Measurements from ENCODE around the gene HACD2.

Gene HACD2

GRCh38 chr3:123546133-123546755 is 38.6 kb downstream of the HACD2 start:
- no peaks in the 10 kb centered on the region for H3K9me3 ChIP-seq (ENCODE audit: control insufficient read depth, low read length)
- WGBS, result 71% methylated on average over 3 of the region's 4 CpGs
- no peak overlapping the region for H3K4me3 ChIP-seq (ENCODE audit: insufficient read depth in 1 of 2, low read depth in 1 of 2, low read length in 2 of 2)
- H2AK5ac ChIP-seq (ENCODE audit: low read length, severe bottlenecking), result no peak overlapping the region
- no peak overlapping the region for H2AFZ ChIP-seq (ENCODE audit: low read depth, low read length)
- H2BK120ac ChIP-seq (ENCODE audit: low read depth, low read length), result no peak overlapping the region
- H3K4me2 ChIP-seq (ENCODE audit: low read length, poor library complexity, severe bottlenecking), result no peak overlapping the region
- H4K91ac ChIP-seq (ENCODE audit: low read length), result no peak overlapping the region
- no peak overlapping the region for H4K8ac ChIP-seq (ENCODE audit: low read length)
- H2BK12ac ChIP-seq (ENCODE audit: low read length in 2 of 2), result peak overlapping the region in 1 of 2 experiments; percentile 89
- no peak overlapping the region for H2BK15ac ChIP-seq (ENCODE audit: low read depth, poor library complexity, severe bottlenecking)
- no peaks in the 10 kb centered on the region for H3K27me3 ChIP-seq (ENCODE audit: control insufficient read depth in 1 of 2, insufficient read depth in 1 of 2, low read length in 2 of 2)
- no peak overlapping the region for H2BK5ac ChIP-seq (ENCODE audit: low read depth, low read length, poor library complexity, severe bottlenecking)
- H3K23ac ChIP-seq (ENCODE audit: low read length in 2 of 2), result no peak overlapping the region
- no peak overlapping the region for H3K4ac ChIP-seq (ENCODE audit: low read depth in 1 of 2, low read length in 2 of 2)
- DNase-seq, result peak; percentile 88
- no peak overlapping the region for H3K9ac ChIP-seq (ENCODE audit: low read length)
- no peak overlapping the region for H3K27ac ChIP-seq (ENCODE audit: low read length, poor library complexity, severe bottlenecking)
- H3K4me1 ChIP-seq (ENCODE audit: control insufficient read depth, insufficient read depth, low read depth, low read length), result no peaks in the 10 kb centered on the region
- H3K14ac ChIP-seq (ENCODE audit: low read length in 2 of 2), result no peak overlapping the region
- H3K18ac ChIP-seq (ENCODE audit: low read depth in 1 of 2, low read length in 2 of 2), result no peak overlapping the region
- H3K79me1 ChIP-seq (replicated peaks; ENCODE audit: low read length, poor library complexity, severe bottlenecking), result peaks cover 8% of the 10 kb centered on the region
- H3K36me3 ChIP-seq (ENCODE audit: control insufficient read depth in 1 of 2, insufficient read depth in 2 of 2, low read depth in 1 of 2, low read length in 2 of 2), result peaks cover 15 to 16% of the 10 kb centered on the region in 2 experiments

- peak overlapping the region; percentile 61 for H4K91ac ChIP-seq (ENCODE audit: low read length)
- no peak overlapping the region for H3K9ac ChIP-seq (ENCODE audit: low read length)
- H3K36me3 ChIP-seq (ENCODE audit: control insufficient read depth in 1 of 2, insufficient read depth in 2 of 2, low read depth in 1 of 2, low read length in 2 of 2), result peaks cover 0 to 2% of the 10 kb centered on the region in 2 experiments
- no peak overlapping the region for H3K27ac ChIP-seq (ENCODE audit: low read length, poor library complexity, severe bottlenecking)
- no peak overlapping the region for H2BK5ac ChIP-seq (ENCODE audit: low read depth, low read length, poor library complexity, severe bottlenecking)
- no peaks in the 10 kb centered on the region for H3K27me3 ChIP-seq (ENCODE audit: control insufficient read depth in 1 of 2, insufficient read depth in 1 of 2, low read length in 2 of 2)
- no peak for DNase-seq
- H2BK12ac ChIP-seq (ENCODE audit: low read length in 2 of 2), result no peak overlapping the region
- H2BK120ac ChIP-seq (ENCODE audit: low read depth, low read length), result no peak overlapping the region
- no peaks in the 10 kb centered on the region for H3K4me1 ChIP-seq (ENCODE audit: control insufficient read depth, insufficient read depth, low read depth, low read length)
- WGBS, result 73% methylated on average over 2 of the region's 6 CpGs
- no peak overlapping the region for H3K23ac ChIP-seq (ENCODE audit: low read length in 2 of 2)
- no peak overlapping the region for H3K18ac ChIP-seq (ENCODE audit: low read depth in 1 of 2, low read length in 2 of 2)
- no peak overlapping the region for H2AK5ac ChIP-seq (ENCODE audit: low read length, severe bottlenecking)
- peaks cover 6% of the 10 kb centered on the region for H3K79me1 ChIP-seq (replicated peaks; ENCODE audit: low read length, poor library complexity, severe bottlenecking)
- H3K4me3 ChIP-seq (ENCODE audit: insufficient read depth in 1 of 2, low read depth in 1 of 2, low read length in 2 of 2), result no peak overlapping the region
- H3K14ac ChIP-seq (ENCODE audit: low read length in 2 of 2), result no peak overlapping the region
- H3K4ac ChIP-seq (ENCODE audit: low read depth in 1 of 2, low read length in 2 of 2), result no peak overlapping the region
- H2BK15ac ChIP-seq (ENCODE audit: low read depth, poor library complexity, severe bottlenecking), result no peak overlapping the region
- no peak overlapping the region for H2AFZ ChIP-seq (ENCODE audit: low read depth, low read length)
- peak overlapping the region; percentile 60 for H4K8ac ChIP-seq (ENCODE audit: low read length)
- H3K9me3 ChIP-seq (ENCODE audit: control insufficient read depth, low read length), result no peaks in the 10 kb centered on the region
- no peak overlapping the region for H3K4me2 ChIP-seq (ENCODE audit: low read length, poor library complexity, severe bottlenecking)
These were observed 40.9 kb downstream of the HACD2 start for GRCh38 chr3:123543950-123544349.

GRCh38 chr3:123540285-123540684 is 44.6 kb downstream of the HACD2 start:
- no peak overlapping the region for H2BK15ac ChIP-seq (ENCODE audit: low read depth, poor library complexity, severe bottlenecking)
- no peak overlapping the region for H2BK5ac ChIP-seq (ENCODE audit: low read depth, low read length, poor library complexity, severe bottlenecking)
- no peaks in the 10 kb centered on the region for H3K27me3 ChIP-seq (ENCODE audit: control insufficient read depth in 1 of 2, insufficient read depth in 1 of 2, low read length in 2 of 2)
- no peak overlapping the region for H3K9ac ChIP-seq (ENCODE audit: low read length)
- H3K27ac ChIP-seq (ENCODE audit: low read length, poor library complexity, severe bottlenecking), result no peak overlapping the region
- no peak overlapping the region for H3K4me3 ChIP-seq (ENCODE audit: insufficient read depth in 1 of 2, low read depth in 1 of 2, low read length in 2 of 2)
- no peak overlapping the region for H3K14ac ChIP-seq (ENCODE audit: low read length in 2 of 2)
- H4K91ac ChIP-seq (ENCODE audit: low read length), result no peak overlapping the region
- H3K4ac ChIP-seq (ENCODE audit: low read depth in 1 of 2, low read length in 2 of 2), result no peak overlapping the region
- H3K23ac ChIP-seq (ENCODE audit: low read length in 2 of 2), result no peak overlapping the region
- no peak overlapping the region for H3K18ac ChIP-seq (ENCODE audit: low read depth in 1 of 2, low read length in 2 of 2)
- H2BK12ac ChIP-seq (ENCODE audit: low read length in 2 of 2), result no peak overlapping the region
- no peak overlapping the region for H2BK120ac ChIP-seq (ENCODE audit: low read depth, low read length)
- H3K79me1 ChIP-seq (replicated peaks; ENCODE audit: low read length, poor library complexity, severe bottlenecking), result peaks cover 5% of the 10 kb centered on the region
- 40% methylated on average over 1 of the region's 2 CpGs for WGBS
- H3K36me3 ChIP-seq (ENCODE audit: control insufficient read depth in 1 of 2, insufficient read depth in 2 of 2, low read depth in 1 of 2, low read length in 2 of 2), result no peaks in the 10 kb centered on the region
- H2AK5ac ChIP-seq (ENCODE audit: low read length, severe bottlenecking), result no peak overlapping the region
- no peaks in the 10 kb centered on the region for H3K9me3 ChIP-seq (ENCODE audit: control insufficient read depth, low read length)
- no peak overlapping the region for H3K4me2 ChIP-seq (ENCODE audit: low read length, poor library complexity, severe bottlenecking)
- no peak for DNase-seq
- H3K4me1 ChIP-seq (ENCODE audit: control insufficient read depth, insufficient read depth, low read depth, low read length), result peaks cover 2% of the 10 kb centered on the region
- H4K8ac ChIP-seq (ENCODE audit: low read length), result no peak overlapping the region
- H2AFZ ChIP-seq (ENCODE audit: low read depth, low read length), result no peak overlapping the region

GRCh38 chr3:123536153-123536895 is 48.5 kb downstream of the HACD2 start:
- Histone ChIP-seq H3K4ac (ENCODE audit: low read depth in 1 of 2, low read length in 2 of 2) (no peak overlapping the region), H3K27me3 (ENCODE audit: control insufficient read depth in 1 of 2, insufficient read depth in 1 of 2, low read length in 2 of 2) (no peaks in the 10 kb centered on the region), H2AFZ (ENCODE audit: low read depth, low read length) (no peak overlapping the region), H4K91ac (ENCODE audit: low read length) (no peak overlapping the region), H3K9ac (ENCODE audit: low read length) (peak overlapping the region; percentile 45), H2BK5ac (ENCODE audit: low read depth, low read length, poor library complexity, severe bottlenecking) (no peak overlapping the region), H3K9me3 (ENCODE audit: control insufficient read depth, low read length) (no peaks in the 10 kb centered on the region), H2BK120ac (ENCODE audit: low read depth, low read length) (no peak overlapping the region), H3K18ac (ENCODE audit: low read depth in 1 of 2, low read length in 2 of 2) (no peak overlapping the region), H2BK12ac (ENCODE audit: low read length in 2 of 2) (no peak overlapping the region), H3K14ac (ENCODE audit: low read length in 2 of 2) (no peak overlapping the region), H3K36me3 (ENCODE audit: control insufficient read depth in 1 of 2, insufficient read depth in 2 of 2, low read depth in 1 of 2, low read length in 2 of 2) (peaks cover 0 to 2% of the 10 kb centered on the region in 2 experiments), H3K23ac (ENCODE audit: low read length in 2 of 2) (no peak overlapping the region), H3K4me3 (ENCODE audit: insufficient read depth in 1 of 2, low read depth in 1 of 2, low read length in 2 of 2) (no peak overlapping the region), H3K4me1 (ENCODE audit: control insufficient read depth, insufficient read depth, low read depth, low read length) (peaks cover 2% of the 10 kb centered on the region), H4K8ac (ENCODE audit: low read length) (no peak overlapping the region), H3K4me2 (ENCODE audit: low read length, poor library complexity, severe bottlenecking) (no peak overlapping the region), H3K79me1 (replicated peaks; ENCODE audit: low read length, poor library complexity, severe bottlenecking) (peaks cover 5% of the 10 kb centered on the region), H3K27ac (ENCODE audit: low read length, poor library complexity, severe bottlenecking) (no peak overlapping the region), H2AK5ac (ENCODE audit: low read length, severe bottlenecking) (no peak overlapping the region), H2BK15ac (ENCODE audit: low read depth, poor library complexity, severe bottlenecking) (no peak overlapping the region)
- 100% methylated on average over 2 of the region's 5 CpGs for WGBS
- no peak for DNase-seq

Measured in mesenchymal stem cell (in vitro differentiated cells and primary cell).